HG02759 (cell line): ENCODE measurements around the gene DUXB.

ENCODE experiments used
- ATAC-seq: cut with Tn5 transposase; IDR thresholded peaks from one replicate; pipeline ENCODE4 v1.9.1; 2021; ENCODE audit warnings: mild to moderate bottlenecking, moderate library complexity; ENCODE audit not compliant: unreplicated experiment

Gene DUXB

GRCh38 chr16:75701361-75701760 is at the start of gene DUXB:
TSS of gene DUXB (minus strand) at chr16:75701461. CDS start at chr16:75701418, 43 bp downstream.
- ATAC-seq, result no peak

GRCh38 chr16:75750528-75750927 is 49.3 kb upstream of the DUXB start:
- ATAC-seq, result no peak

DNA sequence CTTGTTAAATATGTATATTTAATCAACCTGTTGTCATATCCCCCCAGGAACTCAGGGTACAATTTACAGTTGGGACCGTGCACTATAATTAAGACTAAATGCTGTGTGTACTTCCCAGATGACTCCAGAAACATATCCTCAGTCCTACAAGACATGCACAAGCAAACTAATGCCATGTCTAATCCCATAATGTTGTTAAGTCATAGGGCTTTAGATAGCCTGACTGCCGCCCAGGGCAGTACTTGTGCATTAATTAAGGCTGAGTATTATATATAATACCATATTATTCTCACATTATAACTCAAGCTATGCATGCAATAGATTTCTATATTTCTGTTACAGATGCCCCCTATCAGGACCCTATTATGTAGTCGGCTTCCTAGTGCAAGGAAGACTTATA is 45.1 kb upstream of the DUXB start:
- no peak for ATAC-seq

- ATAC-seq, result peak; percentile 75
Observed at GRCh38 chr16:75745823-75746222, 44.6 kb upstream of the DUXB start.

GRCh38 chr16:75745242-75745641 is 44.0 kb upstream of the DUXB start:
- peak; percentile 39 for ATAC-seq

DNA sequence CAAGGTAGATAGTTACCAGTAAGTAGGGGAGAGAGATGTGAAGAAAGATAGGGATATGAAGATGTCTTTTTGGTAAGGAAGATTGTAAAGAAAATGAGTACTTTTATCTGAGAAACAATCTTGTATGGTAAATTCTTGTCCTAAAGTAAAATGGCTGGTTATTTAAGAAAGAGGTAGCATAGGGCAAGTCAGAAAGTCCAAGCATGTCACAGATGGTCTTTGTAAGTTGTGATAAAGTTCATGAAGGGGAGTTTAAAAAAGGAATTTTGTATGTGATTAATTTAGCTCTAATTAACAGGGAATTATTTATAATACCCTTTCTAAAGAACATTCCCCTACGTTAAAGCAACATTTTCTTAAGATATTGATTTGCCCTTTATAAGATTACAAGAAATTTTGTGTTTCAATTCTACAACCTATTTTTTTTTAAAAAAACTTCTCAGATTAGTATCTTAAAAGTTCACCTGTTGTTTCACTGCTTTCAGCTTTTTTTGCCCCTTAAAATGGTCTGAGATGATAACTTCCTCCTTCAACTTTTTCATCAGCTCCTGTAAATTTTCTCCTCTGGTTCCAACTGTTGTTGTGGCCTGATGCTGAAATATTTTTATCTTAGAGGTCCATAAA is 41.3 kb upstream of the DUXB start:
- no peak for ATAC-seq

DNA sequence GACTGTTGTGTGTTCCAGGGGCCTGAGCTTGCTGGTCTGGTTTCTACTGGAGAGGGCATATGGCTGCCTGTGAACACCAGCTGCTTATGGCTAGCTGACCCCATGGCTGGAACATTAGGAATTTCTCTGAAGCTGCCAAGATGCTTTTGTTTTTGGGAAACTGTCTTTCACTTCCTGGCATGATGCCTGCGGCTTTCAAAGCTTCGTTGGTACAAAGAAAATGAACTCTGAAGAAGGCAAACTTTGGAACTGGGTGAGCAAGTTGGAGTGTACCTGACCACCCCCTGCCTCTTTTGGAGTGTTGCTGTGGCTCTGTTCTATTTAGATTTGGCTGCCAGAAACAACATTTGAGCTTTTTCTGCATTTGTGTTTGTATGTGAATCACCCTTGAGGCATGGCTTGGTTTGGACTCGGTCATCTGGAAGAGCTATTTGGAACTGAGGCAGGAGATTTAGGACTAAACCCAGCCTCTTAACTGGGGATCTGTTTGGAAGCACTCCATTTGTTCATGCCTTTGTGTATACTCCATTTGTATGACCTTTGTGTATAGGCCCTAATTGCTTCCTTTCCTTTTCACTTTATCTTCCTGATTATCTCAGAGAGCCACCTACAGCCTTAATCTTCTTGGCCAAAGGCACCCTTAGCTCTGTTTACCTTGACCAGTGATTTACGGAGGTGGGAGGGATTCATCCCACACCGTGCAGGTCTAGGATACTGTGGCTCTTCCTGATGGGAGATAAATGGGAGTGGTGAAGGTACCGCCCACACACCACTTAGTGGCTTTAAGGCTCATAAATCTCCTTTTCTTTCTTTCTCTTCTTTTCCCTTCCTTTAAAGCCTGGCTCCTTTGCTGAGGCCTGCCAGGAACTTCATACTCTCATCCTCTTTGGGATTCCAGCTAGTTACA is 32.3 kb upstream of the DUXB start:
- no peak for ATAC-seq

- no peak for ATAC-seq
Observed at GRCh38 chr16:75732871-75733270, 31.6 kb upstream of the DUXB start.

- ATAC-seq, result no peak
Observed at GRCh38 chr16:75727221-75727620, 26.0 kb upstream of the DUXB start.

DNA sequence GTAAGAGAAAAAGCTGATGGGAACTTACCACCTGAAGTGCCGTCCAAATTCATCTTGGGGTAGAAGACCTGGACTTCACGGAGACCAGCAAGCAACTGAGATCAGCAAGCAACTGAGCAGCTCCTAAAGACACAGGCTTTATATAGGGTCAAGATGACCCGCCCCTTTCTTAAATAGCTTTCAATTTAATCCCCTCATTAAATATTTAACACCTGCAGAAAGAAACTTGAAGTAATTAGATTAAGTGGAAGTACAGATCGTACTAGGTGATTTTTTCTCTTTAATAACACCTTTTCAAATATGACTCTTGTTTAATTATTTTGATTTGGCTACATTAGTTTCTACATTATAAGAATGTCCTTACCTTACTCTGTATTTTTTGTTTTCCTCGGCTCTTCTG is 25.1 kb upstream of the DUXB start, which contains the start of gene CPHXL:
CPHXL (minus strand) TSS at position 101 of the 400 bp plus-strand sequence; CDS start at position 53, 48 bp downstream.
- no peak for ATAC-seq

- no peak for ATAC-seq
Observed at GRCh38 chr16:75718452-75718851, 17.2 kb upstream of the DUXB start.

DNA sequence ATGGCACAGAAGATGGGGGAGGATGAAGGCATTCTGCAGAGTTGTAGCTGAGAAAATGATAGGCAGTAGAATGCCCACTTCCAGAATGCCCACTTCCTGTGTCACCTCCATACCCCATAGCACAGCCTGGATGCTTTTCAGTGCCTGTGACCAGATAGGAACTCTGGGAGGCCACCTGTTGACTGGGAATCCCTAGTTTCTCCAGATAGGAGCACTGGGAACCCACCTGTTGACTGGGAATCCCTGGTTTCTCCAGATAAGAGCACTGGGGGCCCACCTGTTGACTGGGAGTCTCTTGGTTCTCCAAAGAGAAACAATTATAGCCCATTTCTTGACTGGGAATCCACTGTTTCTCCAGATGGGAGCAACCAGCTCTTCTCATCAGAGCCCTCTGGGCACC is 13.4 kb upstream of the DUXB start:
- ATAC-seq, result no peak

DNA sequence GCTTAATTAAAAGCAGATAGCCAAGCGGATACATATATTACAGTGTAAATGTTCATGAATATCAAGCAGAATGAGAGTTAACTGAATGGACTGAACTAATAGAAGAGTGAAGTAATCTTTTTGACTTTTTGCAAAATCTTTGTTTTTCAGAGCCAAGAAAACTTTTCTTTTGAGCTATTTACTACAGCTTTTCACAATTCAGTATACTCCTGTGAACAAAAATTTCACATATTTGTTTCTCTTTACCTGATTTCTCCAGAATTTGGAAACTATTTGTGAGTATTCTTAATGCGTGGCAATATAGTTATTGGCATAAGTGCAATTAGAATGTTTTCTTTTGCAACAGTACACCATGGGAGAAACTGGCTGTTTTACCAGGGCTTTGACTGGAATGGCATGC is 9.1 kb upstream of the DUXB start:
- ATAC-seq, result no peak

GRCh38 chr16:75703306-75703705 is 2.0 kb upstream of the DUXB start:
- ATAC-seq, result no peak

- no peak for ATAC-seq
Observed at GRCh38 chr16:75702242-75702641, 981 bp upstream of the DUXB start.

DNA sequence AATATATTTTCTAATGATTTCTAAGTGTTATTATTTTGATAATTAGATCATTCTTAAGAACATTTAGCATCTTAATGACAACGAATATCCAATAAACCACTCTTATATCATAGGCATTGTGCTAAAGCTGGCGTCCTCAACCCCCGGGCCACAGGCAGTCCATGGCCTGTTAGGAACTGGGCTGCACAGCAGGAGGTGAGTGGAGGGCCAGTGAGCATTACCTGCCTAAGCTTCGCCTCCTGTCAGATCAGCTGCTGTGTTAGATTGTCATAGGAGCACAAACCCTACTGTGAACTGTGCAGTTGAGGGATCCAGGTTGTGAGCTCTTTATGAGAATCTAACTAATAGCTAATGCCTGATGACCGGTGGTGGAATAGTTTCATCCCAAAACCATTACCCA is 3.7 kb downstream of the DUXB start:
- no peak for ATAC-seq

GRCh38 chr16:75695708-75696107 is 5.6 kb downstream of the DUXB start:
- no peak for ATAC-seq

- ATAC-seq, result no peak
Observed at GRCh38 chr16:75687361-75687760, 13.9 kb downstream of the DUXB start.

DNA sequence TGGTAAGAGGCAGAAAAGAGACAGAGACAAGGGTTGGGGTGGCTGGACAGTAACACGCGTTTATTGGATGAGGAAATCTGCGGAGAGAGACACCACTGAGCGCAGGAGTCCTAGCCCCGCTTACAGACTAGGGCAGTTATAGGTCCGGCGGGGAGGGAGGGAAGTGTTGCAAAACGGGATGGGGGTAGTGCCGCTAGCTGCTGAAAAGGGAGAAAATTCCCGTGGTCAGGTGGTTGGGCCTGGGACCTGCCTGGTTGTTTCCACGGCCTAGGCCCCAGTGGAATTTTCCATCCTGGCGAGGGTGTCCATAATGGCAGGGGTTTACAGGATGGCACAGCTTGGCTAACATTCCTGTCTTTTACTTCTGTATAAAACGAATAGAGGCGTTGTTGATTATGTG is 19.0 kb downstream of the DUXB start:
- no peak for ATAC-seq

DNA sequence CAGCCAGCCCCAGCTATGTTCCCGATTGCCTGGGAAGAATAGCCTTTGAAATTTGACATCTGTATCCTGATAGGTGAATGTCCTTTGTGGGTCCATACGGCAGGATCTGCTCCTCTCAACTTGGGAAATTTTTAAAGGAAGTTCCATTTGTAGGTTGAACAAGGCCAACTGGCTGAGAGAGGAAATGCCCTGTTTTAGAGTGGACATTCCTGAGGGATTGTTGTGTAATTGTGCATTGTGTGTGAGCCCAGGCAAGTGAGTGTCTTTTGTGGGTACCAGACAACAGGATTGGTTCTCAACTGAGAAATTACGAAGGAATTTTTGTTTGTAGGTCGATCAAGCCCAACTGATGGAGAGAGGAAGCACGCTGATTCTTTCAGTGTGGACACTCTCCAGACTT is 21.9 kb downstream of the DUXB start:
- ATAC-seq, result no peak

GRCh38 chr16:75676909-75677308 is 24.4 kb downstream of the DUXB start, which contains the start of gene CPHXL2:
TSS of gene CPHXL2 (minus strand) at chr16:75677009. CDS start at chr16:75676999, 10 bp downstream.
- no peak for ATAC-seq

DNA sequence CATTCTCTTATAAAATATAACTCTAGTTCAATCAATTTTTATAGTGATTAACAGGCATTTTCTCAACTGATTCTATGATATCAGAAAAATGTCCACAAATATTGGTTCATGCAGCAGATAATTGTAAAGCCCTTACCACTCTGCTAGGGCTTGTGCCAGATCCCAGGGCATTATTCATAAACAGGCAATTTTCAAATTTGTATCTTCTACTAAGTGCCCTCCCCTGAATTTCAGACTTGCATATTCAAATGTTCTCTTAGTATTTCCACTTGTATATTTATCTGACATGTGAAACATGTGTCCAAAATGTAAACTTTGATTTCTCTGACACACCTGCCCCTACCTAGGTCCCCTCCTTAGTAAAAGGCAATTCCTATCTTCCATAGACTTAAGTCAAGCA is 33.8 kb downstream of the DUXB start:
- ATAC-seq, result no peak
